H1 (cell line): ENCODE measurements around the gene PAQR8. TPM values are rescaled to one million over a fixed set of nuclear protein-coding genes. Genes with fewer than 3 reads are reported as not detected.

Experiments used
- CTCF ChIA-PET: fragments of 300-600 bp; sonication (Branson Sonifier 250); formaldehyde crosslinking; loops from one replicate; lab custom pipeline; 2021; ENCODE audit not compliant: partially characterized antibody; lab: Charles Lee
- POLR2A ChIA-PET: fragments of 300-600 bp; sonication (Branson Sonifier 250); formaldehyde crosslinking; loops from one replicate; lab custom pipeline; 2021; ENCODE audit warnings: inconsistent platforms; ENCODE audit not compliant: partially characterized antibody; lab: Charles Lee
- DNase-seq, 2 experiments: peaks; one replicate each; pipeline versions ENCODE4 v3.0.0 to v3.0.0-alpha.2; 2010 to 2022; ENCODE audit warnings: low spot score in 2 of 2, low read depth in 1 of 2, mixed read lengths in 1 of 2
- FAIRE-seq: peaks from 2 replicates; lab custom pipeline; 2011; peaks lifted over from hg19 to GRCh38; lab: Jason Lieb, UNC
- H2AFZ ChIP-seq: 2 replicates; pipeline ENCODE4 v1.8.1; 2012; ENCODE audit warnings: low read length, inconsistent platforms
- H2AK5ac ChIP-seq: 2 replicates; pipeline ENCODE4 v1.6.1; 2013; ENCODE audit warnings: low read depth, low read length
- H2BK120ac ChIP-seq: replicated peaks from 2 replicates; pipeline ENCODE3; 2013; ENCODE audit warnings: low read depth, low read length, inconsistent platforms
- H2BK12ac ChIP-seq: 2 replicates; pipeline ENCODE4 v1.6.1; 2013; ENCODE audit warnings: low read depth, low read length
- H2BK15ac ChIP-seq: 2 replicates; pipeline ENCODE4 v1.6.1; 2013; ENCODE audit warnings: low read length
- H2BK20ac ChIP-seq: 2 replicates; pipeline ENCODE4 v1.6.1; 2013; ENCODE audit warnings: low read length
- H2BK5ac ChIP-seq: 2 replicates; pipeline ENCODE4 v1.6.1; 2013; ENCODE audit warnings: low read depth, low read length
- H3K14ac ChIP-seq: 2 replicates; pipeline ENCODE4 v1.6.1; 2013; ENCODE audit warnings: inconsistent platforms; ENCODE audit not compliant: insufficient read length
- H3K18ac ChIP-seq: 2 replicates; pipeline ENCODE4 v1.6.1; 2013; ENCODE audit warnings: low read length; ENCODE audit errors: extremely low read depth
- H3K23ac ChIP-seq: 2 replicates; pipeline ENCODE4 v1.6.1; 2013; ENCODE audit warnings: inconsistent platforms; ENCODE audit not compliant: insufficient read length
- H3K23me2 ChIP-seq: 2 replicates; pipeline ENCODE4 v1.6.1; 2013; ENCODE audit warnings: low read depth, low read length
- H3K27ac ChIP-seq: 2 replicates; pipeline ENCODE4 v1.6.1; 2011; ENCODE audit warnings: low read depth, low read length, inconsistent platforms
- H3K27me3 ChIP-seq, 4 experiments: replicated peaks in 1 of 4; 1 replicate in 1 of 4; 2 replicates in 3 of 4; pipeline versions ENCODE4 v1.6.1 to v1.8.1; 2011 to 2013; ENCODE audit warnings: low read length in 3 of 4, mild to moderate bottlenecking in 3 of 4, inconsistent platforms in 2 of 4, mixed read lengths in 2 of 4, moderate library complexity in 1 of 4; ENCODE audit not compliant: control insufficient read depth in 3 of 4, insufficient read depth in 3 of 4; ENCODE audit errors: extremely low read depth in 1 of 4
- H3K36me3 ChIP-seq, 4 experiments: 2 replicates each; pipeline versions ENCODE4 v1.6.1 to v1.8.1; 2011 to 2013; ENCODE audit warnings: mild to moderate bottlenecking in 4 of 4, low read length in 3 of 4, moderate library complexity in 2 of 4, control low read depth in 1 of 4, inconsistent platforms in 1 of 4; ENCODE audit not compliant: insufficient read depth in 4 of 4, control insufficient read depth in 2 of 4
- H3K4ac ChIP-seq: replicated peaks from 2 replicates; pipeline ENCODE3; 2013; ENCODE audit warnings: low read length, low read depth, mixed read lengths, inconsistent platforms; ENCODE audit not compliant: insufficient read length
- H3K4me1 ChIP-seq, 4 experiments: replicated peaks in 1 of 4; 1 replicate in 1 of 4; 2 replicates in 3 of 4; pipeline versions ENCODE4 v1.6.1 to v1.8.1; 2011 to 2013; ENCODE audit warnings: low read length in 3 of 4, inconsistent platforms in 2 of 4, mixed read lengths in 1 of 4; ENCODE audit not compliant: insufficient read depth in 4 of 4, control insufficient read depth in 3 of 4
- H3K4me2 ChIP-seq, 2 experiments: 2 replicates each; pipeline versions ENCODE4 v1.6.1 to v1.8.1; 2011 to 2013; ENCODE audit warnings: low read depth in 2 of 2, low read length in 2 of 2, control low read depth in 1 of 2, inconsistent platforms in 1 of 2, mild to moderate bottlenecking in 1 of 2; ENCODE audit not compliant: insufficient read depth in 1 of 2
- H3K4me3 ChIP-seq, 4 experiments: fragments of 200-600, 300-600 bp in 1 of 4; sonication (generic), shearing (Covaris generic), sonication (Bioruptor Twin) in 1 of 4; 2 replicates each; pipeline versions ENCODE4 v1.5.1 to v1.8.1; 2011 to 2016; ENCODE audit warnings: low read length in 4 of 4, low read depth in 3 of 4, control low read depth in 2 of 4, inconsistent platforms in 2 of 4, mild to moderate bottlenecking in 2 of 4, mixed read lengths in 1 of 4, moderate library complexity in 1 of 4; ENCODE audit not compliant: insufficient read depth in 2 of 4; ENCODE audit errors: extremely low read depth in 1 of 4
- H3K56ac ChIP-seq: replicated peaks from 2 replicates; pipeline ENCODE3; 2013; ENCODE audit warnings: low read depth, mild to moderate bottlenecking, mixed read lengths, low read length, inconsistent platforms; ENCODE audit not compliant: insufficient read length
- H3K79me1 ChIP-seq: 2 replicates; pipeline ENCODE4 v1.6.1; 2013; ENCODE audit warnings: low read depth, low read length, control low read depth
- H3K79me2 ChIP-seq, 2 experiments: 2 replicates each; pipeline versions ENCODE4 v1.6.1 to v1.8.1; 2012 to 2013; ENCODE audit warnings: low read length in 2 of 2, mild to moderate bottlenecking in 2 of 2, inconsistent platforms in 1 of 2; ENCODE audit not compliant: insufficient read depth in 2 of 2, control insufficient read depth in 1 of 2
- H3K9ac ChIP-seq, 4 experiments: replicated peaks in 1 of 4; 1 replicate in 1 of 4; 2 replicates in 3 of 4; pipeline versions ENCODE4 v1.6.1 to v1.8.1; 2011 to 2013; ENCODE audit warnings: low read depth in 3 of 4, low read length in 3 of 4, control low read depth in 2 of 4, mild to moderate bottlenecking in 2 of 4, moderate library complexity in 2 of 4, inconsistent platforms in 1 of 4; ENCODE audit errors: extremely low read depth in 1 of 4
- H3K9me3 ChIP-seq, 2 experiments: 2 replicates each; pipeline versions ENCODE4 v1.6.1 to v1.8.1; 2012 to 2013; ENCODE audit warnings: mild to moderate bottlenecking in 2 of 2, moderate library complexity in 2 of 2, control low read depth in 1 of 2, inconsistent platforms in 1 of 2, low read depth in 1 of 2, low read length in 1 of 2, mixed read lengths in 1 of 2; ENCODE audit not compliant: insufficient read depth in 2 of 2
- H4K20me1 ChIP-seq, 2 experiments: replicated peaks in 1 of 2; 2 replicates each; pipeline versions ENCODE3 to v1.8.1; 2011 to 2013; ENCODE audit warnings: inconsistent platforms in 2 of 2, low read length in 2 of 2, mild to moderate bottlenecking in 1 of 2; ENCODE audit not compliant: insufficient read depth in 2 of 2, control insufficient read depth in 1 of 2
- H4K5ac ChIP-seq: 2 replicates; pipeline ENCODE4 v1.6.1; 2013; ENCODE audit warnings: low read length, low read depth, mixed read lengths, inconsistent platforms; ENCODE audit not compliant: insufficient read length
- H4K8ac ChIP-seq: 2 replicates; pipeline ENCODE4 v1.8.0; 2013; ENCODE audit warnings: mild to moderate bottlenecking, moderate library complexity, low read length, inconsistent platforms; ENCODE audit not compliant: insufficient read depth; ENCODE audit errors: extremely low read depth
- H4K91ac ChIP-seq: replicated peaks from 2 replicates; pipeline ENCODE3; 2013; ENCODE audit warnings: low read length, mixed read lengths, inconsistent platforms; ENCODE audit not compliant: insufficient read length
- BACH1 ChIP-seq: IDR thresholded peaks from 2 replicates; pipeline ENCODE4 v1.6.1; 2012; ENCODE audit warnings: low read length, improper control_type of control experiment
- CBX5 ChIP-seq: fragments of 300-800, 300-1000 bp; sonication (generic); IDR thresholded peaks from 2 replicates; pipeline ENCODE4 v1.7.1; 2016; ENCODE audit warnings: antibody characterized with exemption, low read length, low read depth
- CEBPB ChIP-seq: IDR thresholded peaks from 2 replicates; pipeline ENCODE4 v1.6.1; 2012; ENCODE audit warnings: low read depth, low read length
- CHD1 ChIP-seq: IDR thresholded peaks from 2 replicates; pipeline ENCODE4 v1.6.1; 2012; ENCODE audit warnings: low read depth, low read length, improper control_type of control experiment
- EZH2 ChIP-seq: fragments of 200-600 bp; sonication (generic); IDR thresholded peaks from 2 replicates; pipeline ENCODE4 v1.7.1; 2012; ENCODE audit warnings: low read depth, mild to moderate bottlenecking, moderate library complexity, low read length, inconsistent platforms; ENCODE audit not compliant: severe bottlenecking
- POLR2A ChIP-seq, 2 experiments: IDR thresholded peaks; 1 replicate in 1 of 2; 2 replicates in 1 of 2; pipeline ENCODE4 v1.6.1; 2011; ENCODE audit warnings: low read depth in 2 of 2, low read length in 2 of 2, mild to moderate bottlenecking in 2 of 2; ENCODE audit errors: control extremely low read depth in 1 of 2
- SIN3A ChIP-seq, 2 experiments: IDR thresholded peaks in 1 of 2; conservative IDR thresholded peaks in 1 of 2; 2 replicates each; pipeline ENCODE4 v1.6.1; 2011 to 2012; ENCODE audit warnings: low read length in 2 of 2, improper control_type of control experiment in 1 of 2, low read depth in 1 of 2, mild to moderate bottlenecking in 1 of 2
- SIX5 ChIP-seq: IDR thresholded peaks from 2 replicates; pipeline ENCODE4 v1.6.1; 2011; ENCODE audit warnings: mild to moderate bottlenecking, low read depth, low read length
- SUZ12 ChIP-seq: fragments of 200-600 bp; sonication (generic); IDR thresholded peaks from 2 replicates; pipeline ENCODE4 v1.6.1; 2012; ENCODE audit warnings: mild to moderate bottlenecking, inconsistent platforms, low read length, moderate library complexity, mixed read lengths
- TBP ChIP-seq: IDR thresholded peaks from 2 replicates; pipeline ENCODE4 v1.6.1; 2011; ENCODE audit warnings: low read depth, low read length, improper control_type of control experiment
- TCF12 ChIP-seq: IDR thresholded peaks from 2 replicates; pipeline ENCODE4 v1.6.1; 2011; ENCODE audit warnings: low read depth, mild to moderate bottlenecking, low read length
- YY1 ChIP-seq: IDR thresholded peaks from 2 replicates; pipeline ENCODE4 v1.6.1; 2011; ENCODE audit warnings: low read depth, mild to moderate bottlenecking, low read length
- WGBS, 2 experiments: shearing (Covaris generic) in 1 of 2; methylation state at CpG; one replicate each; pipeline versions ENCODE4 v1.1.6 to v1.1.7; 2013 to 2015; ENCODE audit warnings: low lambda C conversion rate in 2 of 2, mixed read lengths in 2 of 2, inconsistent platforms in 1 of 2, low coverage in 1 of 2, missing lambda C conversion rate in 1 of 2; ENCODE audit not compliant: insufficient replicate concordance in 2 of 2, insufficient coverage in 1 of 2, insufficient read length in 1 of 2; ENCODE audit errors: extremely low coverage in 1 of 2, missing lambda C conversion rate in 1 of 2; 5-methylcytosine and 5-hydroxymethylcytosine counted together
- polyA plus RNA-seq, 7 experiments: library from polyadenylated mRNA; depleted of rRNA in 3 of 7; stranded (reverse) in 5 of 7; unstranded in 2 of 7; fragments of >200 nt in 5 of 7; fragments of 200-250 nt in 2 of 7; gene quantifications; 1 replicate in 5 of 7; 2 replicates in 1 of 7; 4 replicates in 1 of 7; pipeline versions ENCODE4 v1.2.1 to v1.2.3, GENCODE V29; 2011 to 2013; ENCODE audit warnings: missing spikeins in 2 of 7, mixed read lengths in 2 of 7
- total RNA-seq: library from RNA; stranded (reverse); fragmentation: NEBNext Ultra II Directional; extraction: Animal tissue kit (Norgen Biotek cat#: 25700); gene quantifications from 2 replicates; pipeline ENCODE4 v1.2.1, GENCODE V29; 2021
- TF ChIP-seq, protein P1 (sequence below): IDR thresholded peaks from 2 replicates; pipeline ENCODE4 v1.6.1; 2012; ENCODE audit warnings: inconsistent platforms
- TF ChIP-seq, protein P2 (sequence below): IDR thresholded peaks from 2 replicates; pipeline ENCODE4 v1.6.1; 2011; ENCODE audit warnings: low read length, improper control_type of control experiment

PAQR8 gene
- total and polyA plus RNA-seq, 2 of the 8 experiments (the other 6 are each of a cell fraction or from before 2014, with no cell fraction given), result 7.6 to 9.6 TPM

DNA sequence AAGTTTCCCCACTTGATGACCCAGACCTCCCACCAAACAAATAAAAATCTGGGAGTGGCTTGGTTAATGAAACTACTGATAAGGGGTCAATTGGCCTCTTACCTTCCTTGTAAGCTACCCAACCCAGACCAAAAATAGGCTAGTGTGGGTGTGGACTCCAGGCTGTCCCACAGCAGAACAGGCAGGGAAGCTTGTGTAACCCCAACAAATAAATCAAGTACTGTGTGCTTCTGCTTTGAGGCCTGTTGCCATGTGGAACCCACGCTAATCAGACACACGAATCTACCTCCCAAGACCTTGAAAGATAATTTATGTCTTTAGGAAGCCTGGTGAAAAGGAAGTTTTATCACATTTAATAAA is 33.7 kb upstream of the PAQR8 start:
- FAIRE-seq, result no peak
- CTCF ChIA-PET, result interaction anchor here (0.7 to 1.2 kb wide), 2 partner anchors 12 to 42 kb away, joined by 3 read pairs; no protein-coding TSS in a partner anchor
- no peaks in the 10 kb centered on the region for H3K79me2 ChIP-seq
- TF ChIP-seq EZH2 (no peak), YY1 (no peak), SIN3A (conservative IDR thresholded peaks at IDR 0.05 in 1 of 2, IDR thresholded peaks at IDR 0.05 in 1 of 2; ENCODE audit: low read depth in 1 of 2, low read length in 2 of 2) (no peak), TCF12 (no peak), CHD1 (no peak), SUZ12 (no peak), POLR2A (IDR thresholded peaks at IDR 0.05; ENCODE audit: control extremely low read depth in 1 of 2, low read depth in 2 of 2, low read length in 2 of 2) (no peak), BACH1 (no peak), TBP (no peak), SIX5 (no peak), CEBPB (no peak), CBX5 (no peak)
- TF ChIP-seq, protein P1, sequence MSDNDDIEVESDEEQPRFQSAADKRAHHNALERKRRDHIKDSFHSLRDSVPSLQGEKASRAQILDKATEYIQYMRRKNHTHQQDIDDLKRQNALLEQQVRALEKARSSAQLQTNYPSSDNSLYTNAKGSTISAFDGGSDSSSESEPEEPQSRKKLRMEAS, result no peak
- TF ChIP-seq, protein P2, sequence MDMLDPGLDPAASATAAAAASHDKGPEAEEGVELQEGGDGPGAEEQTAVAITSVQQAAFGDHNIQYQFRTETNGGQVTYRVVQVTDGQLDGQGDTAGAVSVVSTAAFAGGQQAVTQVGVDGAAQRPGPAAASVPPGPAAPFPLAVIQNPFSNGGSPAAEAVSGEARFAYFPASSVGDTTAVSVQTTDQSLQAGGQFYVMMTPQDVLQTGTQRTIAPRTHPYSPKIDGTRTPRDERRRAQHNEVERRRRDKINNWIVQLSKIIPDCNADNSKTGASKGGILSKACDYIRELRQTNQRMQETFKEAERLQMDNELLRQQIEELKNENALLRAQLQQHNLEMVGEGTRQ, result no peak

More for the DNA sequence above, 33.7 kb upstream of the PAQR8 start:
- Histone ChIP-seq H3K23ac (no peak overlapping the region), H3K27ac (no peak overlapping the region), H2BK120ac (no peak overlapping the region), H2BK20ac (no peak overlapping the region), H3K18ac (no peak overlapping the region), H4K91ac (no peak overlapping the region), H3K4ac (no peak overlapping the region), H3K23me2 (no peaks in the 10 kb centered on the region), H3K27me3 (no peaks in the 10 kb centered on the region), H2AFZ (no peak overlapping the region), H3K79me1 (no peaks in the 10 kb centered on the region), H4K5ac (no peak overlapping the region), H3K4me3 (no peak overlapping the region), H3K36me3 (no peaks in the 10 kb centered on the region), H3K4me1 (peaks cover 4 to 15% (median 7%) of the 10 kb centered on the region in 4 experiments), H3K4me2 (no peak overlapping the region), H2BK15ac (no peak overlapping the region), H3K56ac (no peak overlapping the region), H3K9ac (no peak overlapping the region), H3K14ac (no peak overlapping the region), H4K20me1 (no peaks in the 10 kb centered on the region), H2BK5ac (no peak overlapping the region), H4K8ac (no peak overlapping the region), H2BK12ac (no peak overlapping the region), H3K9me3 (no peaks in the 10 kb centered on the region), H2AK5ac (no peak overlapping the region)
- 81% methylated on average over 2 of the region's 2 CpGs; no CpG with 5 or more reads in 1 of the 2 experiments for WGBS, 2 experiments
- POLR2A ChIA-PET, result interaction anchor here (0.8 to 1.6 kb wide), 2 partner anchors 8 to 12 kb away, joined by 5 read pairs; no protein-coding TSS in a partner anchor
- DNase-seq, result no peak
